GM21529 (cell line): ENCODE results near the gene HSPG2.

Experiments
- ATAC-seq: cut with Tn5 transposase; IDR thresholded peaks from one replicate; pipeline ENCODE4 v1.9.1; 2021; ENCODE audit not compliant: unreplicated experiment

The HSPG2 gene

DNA sequence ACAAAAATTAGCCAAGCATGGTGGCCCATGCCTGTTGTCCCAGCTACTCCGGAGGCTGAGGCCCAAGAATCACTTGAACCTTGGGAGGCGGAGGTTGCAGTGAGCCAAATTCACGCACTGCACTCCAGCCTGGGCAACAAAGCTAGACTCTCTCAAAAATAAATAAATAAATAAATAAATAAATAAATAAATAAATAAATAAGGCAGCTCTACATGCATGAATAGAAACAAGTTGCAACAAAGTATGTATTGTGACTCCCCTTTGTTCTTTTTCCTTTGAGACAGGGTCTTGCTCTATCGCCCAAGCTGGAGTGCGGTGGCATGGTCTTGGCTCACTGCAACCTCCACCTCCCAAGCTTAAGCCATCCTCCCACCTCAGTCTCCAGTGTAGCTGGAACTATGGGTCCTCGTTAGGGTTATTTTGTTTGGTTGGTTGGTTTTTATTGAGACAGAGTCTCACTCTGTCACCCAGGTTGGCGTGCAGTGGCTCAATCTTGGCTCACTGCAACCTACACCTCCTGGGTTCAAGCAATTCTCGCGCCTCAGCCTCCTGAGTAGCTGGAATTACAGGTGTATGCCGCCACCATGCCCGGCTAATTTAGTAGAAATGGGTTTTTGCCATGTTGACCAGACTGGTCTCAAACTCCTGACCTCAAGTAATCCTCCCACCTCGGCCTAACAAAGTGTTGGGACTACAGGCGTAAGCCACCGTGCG is 162.1 kb downstream of the HSPG2 start:
- ATAC-seq = no peak

DNA sequence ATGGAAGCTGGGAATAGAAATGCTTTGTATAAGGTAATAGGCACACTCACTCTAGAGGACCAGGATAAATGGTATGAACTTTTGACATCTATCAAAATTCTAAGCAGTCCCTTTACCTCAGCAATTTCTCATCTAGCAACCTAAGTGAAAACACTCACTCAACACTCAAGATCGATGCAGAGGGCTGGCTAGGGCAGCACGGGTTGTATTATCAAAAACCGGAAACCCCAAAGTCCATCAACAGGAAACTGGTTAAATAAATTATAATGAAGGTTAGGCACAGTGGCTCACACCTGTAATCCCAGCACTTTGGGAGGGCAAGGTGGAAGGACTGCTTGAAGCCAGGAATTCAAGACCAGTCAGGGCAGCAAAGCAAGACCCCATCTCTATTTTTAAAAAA is 163.5 kb downstream of the HSPG2 start:
- ATAC-seq = no peak
